ENCODE measurements around the gene KLK14.

DNA sequence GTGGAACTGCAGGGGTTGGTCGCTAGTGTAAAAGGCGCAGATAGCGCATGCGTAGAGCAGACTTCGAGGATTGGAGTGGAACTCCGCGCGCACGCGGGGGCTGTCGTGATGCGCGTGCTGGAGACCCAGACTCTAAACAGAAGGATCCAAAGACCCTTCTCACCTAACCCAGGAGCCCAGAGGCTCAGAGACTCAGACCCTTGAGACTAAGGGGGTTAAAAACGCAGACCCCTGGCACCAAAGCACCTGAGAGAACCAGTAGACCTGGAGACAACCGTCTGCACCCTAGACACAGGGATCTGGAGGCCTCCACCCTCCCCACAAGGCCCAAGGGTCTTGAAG is 26.1 kb upstream of the KLK14 start:
- TF ChIP-seq POLR2AphosphoS5 (IDR thresholded peaks at IDR 0.05; ENCODE audit: low read depth), result no peak
- TF ChIP-seq, protein P1, sequence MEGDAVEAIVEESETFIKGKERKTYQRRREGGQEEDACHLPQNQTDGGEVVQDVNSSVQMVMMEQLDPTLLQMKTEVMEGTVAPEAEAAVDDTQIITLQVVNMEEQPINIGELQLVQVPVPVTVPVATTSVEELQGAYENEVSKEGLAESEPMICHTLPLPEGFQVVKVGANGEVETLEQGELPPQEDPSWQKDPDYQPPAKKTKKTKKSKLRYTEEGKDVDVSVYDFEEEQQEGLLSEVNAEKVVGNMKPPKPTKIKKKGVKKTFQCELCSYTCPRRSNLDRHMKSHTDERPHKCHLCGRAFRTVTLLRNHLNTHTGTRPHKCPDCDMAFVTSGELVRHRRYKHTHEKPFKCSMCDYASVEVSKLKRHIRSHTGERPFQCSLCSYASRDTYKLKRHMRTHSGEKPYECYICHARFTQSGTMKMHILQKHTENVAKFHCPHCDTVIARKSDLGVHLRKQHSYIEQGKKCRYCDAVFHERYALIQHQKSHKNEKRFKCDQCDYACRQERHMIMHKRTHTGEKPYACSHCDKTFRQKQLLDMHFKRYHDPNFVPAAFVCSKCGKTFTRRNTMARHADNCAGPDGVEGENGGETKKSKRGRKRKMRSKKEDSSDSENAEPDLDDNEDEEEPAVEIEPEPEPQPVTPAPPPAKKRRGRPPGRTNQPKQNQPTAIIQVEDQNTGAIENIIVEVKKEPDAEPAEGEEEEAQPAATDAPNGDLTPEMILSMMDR (conservative IDR thresholded peaks at IDR 0.05; ENCODE audit: low read depth in 2 of 2), result no peak
- TF ChIP-seq JUNB (IDR thresholded peaks at IDR 0.05; ENCODE audit: unreplicated experiment), result no peak
- no peak for TF ChIP-seq CREB1 (CRISPR knock-in tag; IDR thresholded peaks at IDR 0.05; ENCODE audit: low read depth)
- TF ChIP-seq EZH2 (IDR thresholded peaks at IDR 0.05; ENCODE audit: low read depth, unreplicated experiment), result no peak
- TF ChIP-seq, protein P2, sequence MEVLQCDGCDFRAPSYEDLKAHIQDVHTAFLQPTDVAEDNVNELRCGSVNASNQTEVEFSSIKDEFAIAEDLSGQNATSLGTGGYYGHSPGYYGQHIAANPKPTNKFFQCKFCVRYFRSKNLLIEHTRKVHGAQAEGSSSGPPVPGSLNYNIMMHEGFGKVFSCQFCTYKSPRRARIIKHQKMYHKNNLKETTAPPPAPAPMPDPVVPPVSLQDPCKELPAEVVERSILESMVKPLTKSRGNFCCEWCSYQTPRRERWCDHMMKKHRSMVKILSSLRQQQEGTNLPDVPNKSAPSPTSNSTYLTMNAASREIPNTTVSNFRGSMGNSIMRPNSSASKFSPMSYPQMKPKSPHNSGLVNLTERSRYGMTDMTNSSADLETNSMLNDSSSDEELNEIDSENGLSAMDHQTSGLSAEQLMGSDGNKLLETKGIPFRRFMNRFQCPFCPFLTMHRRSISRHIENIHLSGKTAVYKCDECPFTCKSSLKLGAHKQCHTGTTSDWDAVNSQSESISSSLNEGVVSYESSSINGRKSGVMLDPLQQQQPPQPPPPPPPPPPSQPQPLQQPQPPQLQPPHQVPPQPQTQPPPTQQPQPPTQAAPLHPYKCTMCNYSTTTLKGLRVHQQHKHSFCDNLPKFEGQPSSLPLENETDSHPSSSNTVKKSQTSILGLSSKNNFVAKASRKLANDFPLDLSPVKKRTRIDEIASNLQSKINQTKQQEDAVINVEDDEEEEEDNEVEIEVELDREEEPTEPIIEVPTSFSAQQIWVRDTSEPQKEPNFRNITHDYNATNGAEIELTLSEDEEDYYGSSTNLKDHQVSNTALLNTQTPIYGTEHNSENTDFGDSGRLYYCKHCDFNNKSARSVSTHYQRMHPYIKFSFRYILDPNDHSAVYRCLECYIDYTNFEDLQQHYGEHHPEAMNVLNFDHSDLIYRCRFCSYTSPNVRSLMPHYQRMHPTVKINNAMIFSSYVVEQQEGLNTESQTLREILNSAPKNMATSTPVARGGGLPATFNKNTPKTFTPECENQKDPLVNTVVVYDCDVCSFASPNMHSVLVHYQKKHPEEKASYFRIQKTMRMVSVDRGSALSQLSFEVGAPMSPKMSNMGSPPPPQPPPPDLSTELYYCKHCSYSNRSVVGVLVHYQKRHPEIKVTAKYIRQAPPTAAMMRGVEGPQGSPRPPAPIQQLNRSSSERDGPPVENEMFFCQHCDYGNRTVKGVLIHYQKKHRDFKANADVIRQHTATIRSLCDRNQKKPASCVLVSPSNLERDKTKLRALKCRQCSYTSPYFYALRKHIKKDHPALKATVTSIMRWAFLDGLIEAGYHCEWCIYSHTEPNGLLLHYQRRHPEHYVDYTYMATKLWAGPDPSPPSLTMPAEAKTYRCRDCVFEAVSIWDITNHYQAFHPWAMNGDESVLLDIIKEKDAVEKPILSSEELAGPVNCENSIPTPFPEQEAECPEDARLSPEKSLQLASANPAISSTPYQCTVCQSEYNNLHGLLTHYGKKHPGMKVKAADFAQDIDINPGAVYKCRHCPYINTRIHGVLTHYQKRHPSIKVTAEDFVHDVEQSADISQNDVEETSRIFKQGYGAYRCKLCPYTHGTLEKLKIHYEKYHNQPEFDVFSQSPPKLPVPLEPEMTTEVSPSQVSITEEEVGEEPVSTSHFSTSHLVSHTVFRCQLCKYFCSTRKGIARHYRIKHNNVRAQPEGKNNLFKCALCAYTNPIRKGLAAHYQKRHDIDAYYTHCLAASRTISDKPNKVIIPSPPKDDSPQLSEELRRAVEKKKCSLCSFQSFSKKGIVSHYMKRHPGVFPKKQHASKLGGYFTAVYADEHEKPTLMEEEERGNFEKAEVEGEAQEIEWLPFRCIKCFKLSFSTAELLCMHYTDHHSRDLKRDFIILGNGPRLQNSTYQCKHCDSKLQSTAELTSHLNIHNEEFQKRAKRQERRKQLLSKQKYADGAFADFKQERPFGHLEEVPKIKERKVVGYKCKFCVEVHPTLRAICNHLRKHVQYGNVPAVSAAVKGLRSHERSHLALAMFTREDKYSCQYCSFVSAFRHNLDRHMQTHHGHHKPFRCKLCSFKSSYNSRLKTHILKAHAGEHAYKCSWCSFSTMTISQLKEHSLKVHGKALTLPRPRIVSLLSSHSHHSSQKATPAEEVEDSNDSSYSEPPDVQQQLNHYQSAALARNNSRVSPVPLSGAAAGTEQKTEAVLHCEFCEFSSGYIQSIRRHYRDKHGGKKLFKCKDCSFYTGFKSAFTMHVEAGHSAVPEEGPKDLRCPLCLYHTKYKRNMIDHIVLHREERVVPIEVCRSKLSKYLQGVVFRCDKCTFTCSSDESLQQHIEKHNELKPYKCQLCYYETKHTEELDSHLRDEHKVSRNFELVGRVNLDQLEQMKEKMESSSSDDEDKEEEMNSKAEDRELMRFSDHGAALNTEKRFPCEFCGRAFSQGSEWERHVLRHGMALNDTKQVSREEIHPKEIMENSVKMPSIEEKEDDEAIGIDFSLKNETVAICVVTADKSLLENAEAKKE (CRISPR knock-in tag; IDR thresholded peaks at IDR 0.05), result no peak
- TF ChIP-seq EZH2phosphoT487 (IDR thresholded peaks at IDR 0.05; ENCODE audit: unreplicated experiment), result no peak
- TF ChIP-seq, protein P3, sequence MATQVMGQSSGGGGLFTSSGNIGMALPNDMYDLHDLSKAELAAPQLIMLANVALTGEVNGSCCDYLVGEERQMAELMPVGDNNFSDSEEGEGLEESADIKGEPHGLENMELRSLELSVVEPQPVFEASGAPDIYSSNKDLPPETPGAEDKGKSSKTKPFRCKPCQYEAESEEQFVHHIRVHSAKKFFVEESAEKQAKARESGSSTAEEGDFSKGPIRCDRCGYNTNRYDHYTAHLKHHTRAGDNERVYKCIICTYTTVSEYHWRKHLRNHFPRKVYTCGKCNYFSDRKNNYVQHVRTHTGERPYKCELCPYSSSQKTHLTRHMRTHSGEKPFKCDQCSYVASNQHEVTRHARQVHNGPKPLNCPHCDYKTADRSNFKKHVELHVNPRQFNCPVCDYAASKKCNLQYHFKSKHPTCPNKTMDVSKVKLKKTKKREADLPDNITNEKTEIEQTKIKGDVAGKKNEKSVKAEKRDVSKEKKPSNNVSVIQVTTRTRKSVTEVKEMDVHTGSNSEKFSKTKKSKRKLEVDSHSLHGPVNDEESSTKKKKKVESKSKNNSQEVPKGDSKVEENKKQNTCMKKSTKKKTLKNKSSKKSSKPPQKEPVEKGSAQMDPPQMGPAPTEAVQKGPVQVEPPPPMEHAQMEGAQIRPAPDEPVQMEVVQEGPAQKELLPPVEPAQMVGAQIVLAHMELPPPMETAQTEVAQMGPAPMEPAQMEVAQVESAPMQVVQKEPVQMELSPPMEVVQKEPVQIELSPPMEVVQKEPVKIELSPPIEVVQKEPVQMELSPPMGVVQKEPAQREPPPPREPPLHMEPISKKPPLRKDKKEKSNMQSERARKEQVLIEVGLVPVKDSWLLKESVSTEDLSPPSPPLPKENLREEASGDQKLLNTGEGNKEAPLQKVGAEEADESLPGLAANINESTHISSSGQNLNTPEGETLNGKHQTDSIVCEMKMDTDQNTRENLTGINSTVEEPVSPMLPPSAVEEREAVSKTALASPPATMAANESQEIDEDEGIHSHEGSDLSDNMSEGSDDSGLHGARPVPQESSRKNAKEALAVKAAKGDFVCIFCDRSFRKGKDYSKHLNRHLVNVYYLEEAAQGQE (IDR thresholded peaks at IDR 0.05; ENCODE audit: unreplicated experiment), result no peak
- TF ChIP-seq ZNF114 (CRISPR knock-in tag; IDR thresholded peaks at IDR 0.05), result no peak
- TF ChIP-seq, protein P4, sequence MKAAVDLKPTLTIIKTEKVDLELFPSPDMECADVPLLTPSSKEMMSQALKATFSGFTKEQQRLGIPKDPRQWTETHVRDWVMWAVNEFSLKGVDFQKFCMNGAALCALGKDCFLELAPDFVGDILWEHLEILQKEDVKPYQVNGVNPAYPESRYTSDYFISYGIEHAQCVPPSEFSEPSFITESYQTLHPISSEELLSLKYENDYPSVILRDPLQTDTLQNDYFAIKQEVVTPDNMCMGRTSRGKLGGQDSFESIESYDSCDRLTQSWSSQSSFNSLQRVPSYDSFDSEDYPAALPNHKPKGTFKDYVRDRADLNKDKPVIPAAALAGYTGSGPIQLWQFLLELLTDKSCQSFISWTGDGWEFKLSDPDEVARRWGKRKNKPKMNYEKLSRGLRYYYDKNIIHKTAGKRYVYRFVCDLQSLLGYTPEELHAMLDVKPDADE (IDR thresholded peaks at IDR 0.05), result no peak
- TF ChIP-seq ZNF331 (CRISPR knock-in tag; IDR thresholded peaks at IDR 0.05; ENCODE audit: low read depth), result no peak
- TF ChIP-seq NANOG (IDR thresholded peaks at IDR 0.05; ENCODE audit: borderline replicate concordance), result no peak
